ENCODE results near the gene KIF26B.

KIF26B gene

DNA sequence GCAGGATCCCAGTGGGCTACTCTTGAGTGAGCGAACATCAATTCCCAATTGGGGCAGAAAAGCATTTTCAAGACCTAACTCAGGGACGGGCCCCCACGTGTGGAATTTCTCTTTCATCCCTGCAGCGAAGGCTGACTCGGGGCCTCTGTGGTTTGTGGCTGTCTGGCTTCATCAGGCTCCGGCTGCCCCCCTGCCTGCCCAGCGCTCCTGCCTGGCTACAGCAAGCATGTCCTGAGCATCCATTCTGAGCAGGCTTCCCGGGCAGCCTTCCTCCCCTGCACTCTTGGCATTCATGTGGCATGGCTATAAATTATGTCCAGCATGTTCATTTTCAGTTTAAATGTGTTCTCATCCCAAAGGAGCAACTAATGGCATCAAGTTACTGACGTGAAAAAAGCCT lies 588.1 kb downstream of the KIF26B start:
- DNase-seq (ENCODE audit: low spot score), result no peak
- TF ChIP-seq, protein P1, sequence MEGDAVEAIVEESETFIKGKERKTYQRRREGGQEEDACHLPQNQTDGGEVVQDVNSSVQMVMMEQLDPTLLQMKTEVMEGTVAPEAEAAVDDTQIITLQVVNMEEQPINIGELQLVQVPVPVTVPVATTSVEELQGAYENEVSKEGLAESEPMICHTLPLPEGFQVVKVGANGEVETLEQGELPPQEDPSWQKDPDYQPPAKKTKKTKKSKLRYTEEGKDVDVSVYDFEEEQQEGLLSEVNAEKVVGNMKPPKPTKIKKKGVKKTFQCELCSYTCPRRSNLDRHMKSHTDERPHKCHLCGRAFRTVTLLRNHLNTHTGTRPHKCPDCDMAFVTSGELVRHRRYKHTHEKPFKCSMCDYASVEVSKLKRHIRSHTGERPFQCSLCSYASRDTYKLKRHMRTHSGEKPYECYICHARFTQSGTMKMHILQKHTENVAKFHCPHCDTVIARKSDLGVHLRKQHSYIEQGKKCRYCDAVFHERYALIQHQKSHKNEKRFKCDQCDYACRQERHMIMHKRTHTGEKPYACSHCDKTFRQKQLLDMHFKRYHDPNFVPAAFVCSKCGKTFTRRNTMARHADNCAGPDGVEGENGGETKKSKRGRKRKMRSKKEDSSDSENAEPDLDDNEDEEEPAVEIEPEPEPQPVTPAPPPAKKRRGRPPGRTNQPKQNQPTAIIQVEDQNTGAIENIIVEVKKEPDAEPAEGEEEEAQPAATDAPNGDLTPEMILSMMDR (IDR thresholded peaks at IDR 0.05; ENCODE audit: borderline replicate concordance, control extremely low read depth, extremely low read depth, insufficient read depth, missing control alignments), result no peak
- in situ Hi-C loops (cut with MboI; ENCODE audit: low sequenced_read_pairs, unreplicated experiment), result no loop called here

DNA sequence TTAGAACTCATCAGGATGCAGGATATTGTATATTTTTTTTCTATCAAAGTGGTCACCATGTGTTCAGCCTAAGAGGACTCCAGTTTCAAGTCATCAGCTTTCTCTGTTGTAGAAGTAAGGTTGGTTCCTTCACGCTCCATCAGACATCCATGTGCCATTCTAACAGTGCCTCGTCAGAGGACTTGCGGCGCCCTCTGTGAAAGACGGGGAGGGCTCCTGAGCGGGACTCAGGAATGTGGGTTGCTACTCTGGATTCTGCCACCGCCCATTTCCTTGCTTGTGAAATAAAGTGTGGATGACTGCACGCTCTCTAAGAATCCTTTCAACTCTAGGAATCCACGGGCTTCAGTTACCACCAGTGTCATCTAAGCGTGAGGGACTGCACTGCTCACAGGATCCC lies 593.5 kb downstream of the KIF26B start:
- in situ Hi-C loops (cut with MboI; ENCODE audit: low sequenced_read_pairs, unreplicated experiment), result no loop called here
- TF ChIP-seq, protein P1 (IDR thresholded peaks at IDR 0.05; ENCODE audit: borderline replicate concordance, control extremely low read depth, extremely low read depth, insufficient read depth, missing control alignments), result no peak
- DNase-seq (ENCODE audit: low spot score), result no peak

DNA sequence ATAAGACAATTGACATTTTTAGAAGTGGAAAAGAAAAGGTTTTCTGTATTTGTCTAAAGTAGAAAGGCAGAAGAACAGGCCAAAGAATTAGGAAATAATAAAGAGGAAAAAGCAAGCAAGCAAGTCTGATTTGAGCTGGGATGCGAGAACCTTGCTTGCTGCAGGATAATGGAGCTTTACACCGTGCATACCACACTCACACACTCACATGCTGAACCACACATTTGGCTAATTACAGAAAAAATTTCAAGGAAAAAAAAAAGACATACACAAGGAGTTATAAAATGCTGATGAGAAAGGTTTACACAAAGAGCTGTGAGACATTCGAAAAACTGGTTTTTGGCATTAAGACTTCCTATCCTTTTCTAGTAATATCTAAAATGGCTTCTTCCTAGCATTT lies 593.9 kb downstream of the KIF26B start:
- TF ChIP-seq, protein P1 (IDR thresholded peaks at IDR 0.05; ENCODE audit: borderline replicate concordance, control extremely low read depth, extremely low read depth, insufficient read depth, missing control alignments), result no peak
- in situ Hi-C loops (cut with MboI; ENCODE audit: low sequenced_read_pairs, unreplicated experiment), result no loop called here
- no peak for DNase-seq (ENCODE audit: low spot score)

DNA sequence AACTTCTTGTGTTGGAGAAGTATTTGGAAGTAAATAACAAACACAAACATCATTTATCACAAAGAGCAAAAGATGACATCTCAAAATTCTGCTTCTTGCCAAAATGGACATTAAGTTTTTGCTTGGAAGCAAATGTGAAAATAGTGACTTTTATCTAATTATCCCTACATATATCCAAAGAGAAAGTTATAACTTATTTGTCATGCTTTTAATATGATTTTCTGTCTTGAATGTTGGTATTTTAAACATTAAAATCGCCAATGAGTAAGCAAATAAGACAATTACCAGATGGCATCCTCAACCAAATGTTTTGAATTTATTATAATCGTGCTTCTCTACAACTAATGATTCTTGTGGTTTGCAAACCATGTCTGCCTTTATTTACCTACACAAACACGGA lies 594.3 kb downstream of the KIF26B start:
- in situ Hi-C loops (cut with MboI; ENCODE audit: low sequenced_read_pairs, unreplicated experiment), result no loop called here
- TF ChIP-seq, protein P1 (IDR thresholded peaks at IDR 0.05; ENCODE audit: borderline replicate concordance, control extremely low read depth, extremely low read depth, insufficient read depth, missing control alignments), result no peak
- DNase-seq (ENCODE audit: low spot score), result no peak

DNA sequence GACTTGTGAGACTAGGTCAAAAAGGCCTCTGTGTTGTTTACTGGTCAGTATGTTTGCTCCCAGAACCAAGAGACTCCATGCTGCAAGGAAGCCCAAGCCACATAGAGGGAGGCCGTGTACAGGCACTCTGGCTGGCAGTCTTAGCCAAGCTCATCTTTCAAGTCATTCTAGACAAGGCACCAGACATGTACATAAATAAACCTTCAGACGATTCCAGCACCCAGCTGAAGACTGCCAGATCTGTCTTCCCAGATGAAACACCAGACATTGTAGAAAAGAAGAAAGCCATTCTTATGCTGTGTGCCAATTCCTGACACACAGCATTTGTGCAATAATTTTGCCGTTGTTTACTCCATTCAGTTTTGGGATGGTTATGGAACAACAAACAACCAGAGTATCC lies 595.5 kb downstream of the KIF26B start:
- TF ChIP-seq, protein P1 (IDR thresholded peaks at IDR 0.05; ENCODE audit: borderline replicate concordance, control extremely low read depth, extremely low read depth, insufficient read depth, missing control alignments), result no peak
- no peak for DNase-seq (ENCODE audit: low spot score)
- in situ Hi-C loops (cut with MboI; ENCODE audit: low sequenced_read_pairs, unreplicated experiment), result no loop called here

DNA sequence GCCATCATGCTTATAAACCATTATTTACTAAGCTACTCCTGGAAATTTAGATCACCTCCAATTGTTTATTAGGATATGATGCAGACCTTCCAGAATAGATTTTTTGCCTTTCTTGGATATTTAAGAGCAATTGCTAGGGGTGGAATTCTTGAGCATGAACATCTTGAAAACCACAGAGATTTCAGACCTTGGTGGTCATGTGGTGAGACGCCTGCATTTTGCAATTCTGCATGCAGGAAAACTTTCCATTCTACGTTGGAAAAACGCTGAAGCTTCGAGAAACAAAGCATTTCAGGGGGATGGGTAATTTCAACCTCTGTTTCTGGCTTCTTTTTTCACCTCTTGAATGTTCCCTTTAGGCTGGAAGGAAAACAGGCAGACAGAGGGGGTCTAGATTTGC lies 596.3 kb downstream of the KIF26B start:
- in situ Hi-C loops (cut with MboI; ENCODE audit: low sequenced_read_pairs, unreplicated experiment), result no loop called here
- DNase-seq (ENCODE audit: low spot score), result no peak
- TF ChIP-seq, protein P1 (IDR thresholded peaks at IDR 0.05; ENCODE audit: borderline replicate concordance, control extremely low read depth, extremely low read depth, insufficient read depth, missing control alignments), result no peak

Data from GM13976 (cell line).